HG02938 (cell line): ENCODE results near the gene FKBP6.
"Not testable (repeated sequence)": the region's sequence is repeated elsewhere in the genome, so short reads cannot be mapped to it uniquely, and the experiment has no call there.

Experiments
- ATAC-seq: cut with Tn5 transposase; IDR thresholded peaks from one replicate; pipeline ENCODE4 v1.9.1; 2021; ENCODE audit warnings: mild to moderate bottlenecking, moderate library complexity; ENCODE audit not compliant: unreplicated experiment

Gene FKBP6

GRCh38 chr7:73327922-73328321 lies at the start of gene FKBP6, which contains the start of gene TRIM50:
Gene FKBP6 (plus strand): TSS chr7:73328161. CDS start chr7:73328429, 268 bp downstream.
Gene TRIM50 (minus strand): TSS chr7:73328082. CDS start chr7:73324787, 3,295 bp downstream.
- ATAC-seq, result not testable (repeated sequence)

- ATAC-seq, result not testable (repeated sequence)
Measured at GRCh38 chr7:73297235-73297634, 30.7 kb upstream of the FKBP6 start.

GRCh38 chr7:73297706-73298105 lies 30.3 kb upstream of the FKBP6 start:
- not testable (repeated sequence) for ATAC-seq

- not testable (repeated sequence) for ATAC-seq
Measured at GRCh38 chr7:73299812-73300211, 28.1 kb upstream of the FKBP6 start.

GRCh38 chr7:73301108-73301507 lies 26.9 kb upstream of the FKBP6 start:
- not testable (repeated sequence) for ATAC-seq

GRCh38 chr7:73302846-73303245 lies 25.1 kb upstream of the FKBP6 start:
- not testable (repeated sequence) for ATAC-seq

GRCh38 chr7:73303546-73303945 lies 24.4 kb upstream of the FKBP6 start:
- no peak for ATAC-seq

- ATAC-seq, result no peak
Measured at GRCh38 chr7:73304071-73304470, 23.9 kb upstream of the FKBP6 start.

GRCh38 chr7:73304612-73305387 lies 23.2 kb upstream of the FKBP6 start:
- ATAC-seq, result not testable (repeated sequence)

- no peak for ATAC-seq
Measured at GRCh38 chr7:73307436-73307835, 20.5 kb upstream of the FKBP6 start.

GRCh38 chr7:73308074-73308664 lies 19.8 kb upstream of the FKBP6 start:
- peak; percentile 25 for ATAC-seq

- ATAC-seq, result peak; percentile 74
Measured at GRCh38 chr7:73308665-73309214, 19.2 kb upstream of the FKBP6 start, which contains the start of gene NSUN5. Gene NSUN5 (minus strand): TSS chr7:73308826. CDS start chr7:73308790, 36 bp downstream.

- not testable (repeated sequence) for ATAC-seq
Measured at GRCh38 chr7:73311421-73311820, 16.5 kb upstream of the FKBP6 start.

- ATAC-seq, result no peak
Measured at GRCh38 chr7:73312831-73313520, 15.0 kb upstream of the FKBP6 start.

- no peak for ATAC-seq
Measured at GRCh38 chr7:73313521-73313906, 14.4 kb upstream of the FKBP6 start.

- no peak for ATAC-seq
Measured at GRCh38 chr7:73314271-73314670, 13.7 kb upstream of the FKBP6 start.

GRCh38 chr7:73316521-73316920 lies 11.4 kb upstream of the FKBP6 start:
- ATAC-seq, result no peak

- not testable (repeated sequence) for ATAC-seq
Measured at GRCh38 chr7:73318656-73319204, 9.2 kb upstream of the FKBP6 start.

GRCh38 chr7:73319541-73319940 lies 8.4 kb upstream of the FKBP6 start:
- not testable (repeated sequence) for ATAC-seq

- ATAC-seq, result not testable (repeated sequence)
Measured at GRCh38 chr7:73320009-73320408, 8.0 kb upstream of the FKBP6 start.
